Activated B cell treated with CpG ODN at 0.5 μM for 24 hours (primary cell): ENCODE results near the gene SLC27A2. TPM values are rescaled to one million over a fixed set of nuclear protein-coding genes. Genes with fewer than 3 reads are reported as not detected.

Source experiments
- ATAC-seq: fragments of 200-7000 bp; cut with Tn5 transposase; one replicate; pipeline ENCODE4 v1.10.0; 2021; ENCODE audit warnings: low read depth, mild to moderate bottlenecking, moderate library complexity
- CTCF ChIA-PET: fragments of 350-600 bp; sonication (Branson Sonifier 250); formaldehyde crosslinking; loops from one replicate; lab custom pipeline; 2021; ENCODE audit warnings: antibody characterized with exemption; lab: Charles Lee
- POLR2A ChIA-PET: fragments of 350-600 bp; sonication (Branson Sonifier 250); formaldehyde crosslinking; loops from one replicate; lab custom pipeline; 2021; ENCODE audit warnings: antibody characterized with exemption; lab: Charles Lee
- DNase-seq: peaks from one replicate; pipeline ENCODE4 v3.0.0; 2022
- H3K27ac Mint-ChIP-seq: one replicate; pipeline ENCODE4 v1.8.0; 2020; ENCODE audit warnings: mixed read lengths
- H3K27me3 Mint-ChIP-seq: one replicate; pipeline ENCODE4 v1.8.0; 2021; ENCODE audit warnings: mixed read lengths
- H3K36me3 Mint-ChIP-seq: one replicate; pipeline ENCODE4 v1.8.0; 2021; ENCODE audit warnings: low read depth, mixed read lengths
- H3K4me1 Mint-ChIP-seq: one replicate; pipeline ENCODE4 v1.8.0; 2021; ENCODE audit warnings: mixed read lengths
- H3K4me3 Mint-ChIP-seq: one replicate; pipeline ENCODE4 v1.8.0; 2020; ENCODE audit warnings: mild to moderate bottlenecking, mixed read lengths
- H3K9me3 Mint-ChIP-seq: one replicate; pipeline ENCODE4 v1.8.0; 2020; ENCODE audit warnings: mixed read lengths
- intact Hi-C: fragments of 100-400 bp; cut with micrococcal nuclease; formaldehyde crosslinking; loops from one replicate; pipeline ENCODE4 v1.15.1; 2024
- total RNA-seq: library from RNA; stranded (reverse); gene quantifications from 2 replicates; pipeline ENCODE4 v1.2.3, GENCODE V29; 2022
- TF ChIP-seq, protein P1 (sequence below): fragments of 200-600 bp; IDR thresholded peaks from one replicate; pipeline ENCODE4 v1.8.0; 2022; ENCODE audit warnings: antibody characterized with exemption, mild to moderate bottlenecking

Gene SLC27A2
- total RNA-seq, 1 donor from 2014 or later = 0.29 TPM

GRCh38 chr15:50275091-50275490 is 93.1 kb downstream of the SLC27A2 start:
- ChIA-PET CTCF (no interaction called here), POLR2A (no interaction called here)
- no peaks in the 10 kb centered on the region for H3K27me3 Mint-ChIP-seq
- H3K9me3 Mint-ChIP-seq = no peaks in the 10 kb centered on the region
- no peak overlapping the region for H3K27ac Mint-ChIP-seq
- H3K36me3 Mint-ChIP-seq = peaks cover 17% of the 10 kb centered on the region
- TF ChIP-seq, protein P1, sequence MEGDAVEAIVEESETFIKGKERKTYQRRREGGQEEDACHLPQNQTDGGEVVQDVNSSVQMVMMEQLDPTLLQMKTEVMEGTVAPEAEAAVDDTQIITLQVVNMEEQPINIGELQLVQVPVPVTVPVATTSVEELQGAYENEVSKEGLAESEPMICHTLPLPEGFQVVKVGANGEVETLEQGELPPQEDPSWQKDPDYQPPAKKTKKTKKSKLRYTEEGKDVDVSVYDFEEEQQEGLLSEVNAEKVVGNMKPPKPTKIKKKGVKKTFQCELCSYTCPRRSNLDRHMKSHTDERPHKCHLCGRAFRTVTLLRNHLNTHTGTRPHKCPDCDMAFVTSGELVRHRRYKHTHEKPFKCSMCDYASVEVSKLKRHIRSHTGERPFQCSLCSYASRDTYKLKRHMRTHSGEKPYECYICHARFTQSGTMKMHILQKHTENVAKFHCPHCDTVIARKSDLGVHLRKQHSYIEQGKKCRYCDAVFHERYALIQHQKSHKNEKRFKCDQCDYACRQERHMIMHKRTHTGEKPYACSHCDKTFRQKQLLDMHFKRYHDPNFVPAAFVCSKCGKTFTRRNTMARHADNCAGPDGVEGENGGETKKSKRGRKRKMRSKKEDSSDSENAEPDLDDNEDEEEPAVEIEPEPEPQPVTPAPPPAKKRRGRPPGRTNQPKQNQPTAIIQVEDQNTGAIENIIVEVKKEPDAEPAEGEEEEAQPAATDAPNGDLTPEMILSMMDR = no peak
- no peaks in the 10 kb centered on the region for H3K4me1 Mint-ChIP-seq
- no peak for DNase-seq
- no peak for ATAC-seq
- intact Hi-C loops = no loop called here
- H3K4me3 Mint-ChIP-seq = no peak overlapping the region

GRCh38 chr15:50275908-50276307 is 93.9 kb downstream of the SLC27A2 start:
- no peak for DNase-seq
- Mint-ChIP-seq H3K4me1 (no peaks in the 10 kb centered on the region), H3K9me3 (no peaks in the 10 kb centered on the region), H3K27me3 (no peaks in the 10 kb centered on the region), H3K27ac (no peak overlapping the region), H3K36me3 (peaks cover 24% of the 10 kb centered on the region), H3K4me3 (no peak overlapping the region)
- intact Hi-C loops = no loop called here
- ATAC-seq = no peak
- TF ChIP-seq, protein P1 = no peak
- CTCF ChIA-PET = no interaction called here
- POLR2A ChIA-PET = no interaction called here

DNA sequence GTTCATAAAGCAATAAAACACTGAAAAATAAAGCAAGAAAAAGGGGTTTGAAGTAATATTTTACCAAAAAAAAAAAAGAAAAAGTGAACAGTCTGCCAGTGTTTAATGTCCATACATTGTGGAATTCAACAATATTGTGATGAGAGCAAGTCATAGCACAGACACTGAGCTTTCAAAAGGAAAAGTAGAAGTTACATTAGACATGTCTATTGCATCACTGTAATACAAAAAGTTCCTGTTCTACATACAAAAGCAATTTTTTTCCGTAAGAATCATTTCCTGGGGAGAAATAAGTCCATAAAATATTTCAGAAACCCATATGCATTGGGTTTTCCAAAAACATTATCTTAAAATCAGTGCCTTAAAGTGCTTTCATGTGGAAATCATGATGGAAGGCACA is 95.4 kb downstream of the SLC27A2 start:
- ChIA-PET POLR2A (no interaction called here), CTCF (interaction anchor here (0.7 kb wide), 1 partner anchor 11 kb away, joined by 3 read pairs; no protein-coding TSS in a partner anchor)
- no peak for DNase-seq
- intact Hi-C loops = no loop called here
- H3K4me3 Mint-ChIP-seq = no peak overlapping the region
- no peaks in the 10 kb centered on the region for H3K9me3 Mint-ChIP-seq
- TF ChIP-seq, protein P1 = no peak
- no peak for ATAC-seq
- no peaks in the 10 kb centered on the region for H3K4me1 Mint-ChIP-seq
- H3K36me3 Mint-ChIP-seq = peaks cover 27% of the 10 kb centered on the region
- H3K27ac Mint-ChIP-seq = no peak overlapping the region
- no peaks in the 10 kb centered on the region for H3K27me3 Mint-ChIP-seq

GRCh38 chr15:50278496-50278895 is 96.5 kb downstream of the SLC27A2 start:
- CTCF ChIA-PET = interaction anchor here (0.7 kb wide), 1 partner anchor 1388 kb away, joined by 3 read pairs; no protein-coding TSS in a partner anchor
- Mint-ChIP-seq H3K36me3 (peaks cover 30% of the 10 kb centered on the region), H3K9me3 (no peaks in the 10 kb centered on the region), H3K4me3 (no peak overlapping the region), H3K4me1 (no peaks in the 10 kb centered on the region), H3K27me3 (no peaks in the 10 kb centered on the region), H3K27ac (no peak overlapping the region)
- ATAC-seq (no peak), DNase-seq (no peak)
- POLR2A ChIA-PET = no interaction called here
- TF ChIP-seq, protein P1 = no peak
- intact Hi-C loops = no loop called here

DNA sequence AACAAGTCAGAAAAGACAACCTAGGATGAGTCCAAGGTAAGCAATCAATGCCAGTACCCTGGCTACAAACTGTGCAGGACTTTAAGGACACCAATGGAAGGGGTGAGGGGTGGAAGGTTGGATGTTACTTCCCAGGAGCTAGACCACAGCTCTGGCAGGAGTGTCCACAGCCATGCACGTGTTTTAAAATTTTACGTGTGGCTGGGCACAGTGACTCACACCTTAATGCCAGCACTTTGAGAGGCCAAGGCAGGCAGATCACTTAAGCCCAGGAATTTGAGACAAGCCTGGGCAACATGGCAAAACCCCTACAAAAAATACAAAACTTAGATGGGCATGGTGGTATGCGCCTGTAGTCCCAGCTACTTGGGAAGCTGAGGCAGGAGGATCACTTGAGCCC is 98.3 kb downstream of the SLC27A2 start:
- no peak overlapping the region for H3K4me3 Mint-ChIP-seq
- intact Hi-C loops = no loop called here
- no peak overlapping the region for H3K27ac Mint-ChIP-seq
- ChIA-PET CTCF (no interaction called here), POLR2A (no interaction called here)
- no peaks in the 10 kb centered on the region for H3K27me3 Mint-ChIP-seq
- TF ChIP-seq, protein P1 = no peak
- no peaks in the 10 kb centered on the region for H3K9me3 Mint-ChIP-seq
- no peaks in the 10 kb centered on the region for H3K4me1 Mint-ChIP-seq
- ATAC-seq = no peak
- no peak for DNase-seq
- H3K36me3 Mint-ChIP-seq = peaks cover 42% of the 10 kb centered on the region
